GM18861 (cell line): Measurements from ENCODE around the gene VSIG10L2.

Experiments
- ATAC-seq: cut with Tn5 transposase; IDR thresholded peaks from one replicate; pipeline ENCODE4 v1.9.1; 2021; ENCODE audit not compliant: unreplicated experiment

Gene VSIG10L2

DNA sequence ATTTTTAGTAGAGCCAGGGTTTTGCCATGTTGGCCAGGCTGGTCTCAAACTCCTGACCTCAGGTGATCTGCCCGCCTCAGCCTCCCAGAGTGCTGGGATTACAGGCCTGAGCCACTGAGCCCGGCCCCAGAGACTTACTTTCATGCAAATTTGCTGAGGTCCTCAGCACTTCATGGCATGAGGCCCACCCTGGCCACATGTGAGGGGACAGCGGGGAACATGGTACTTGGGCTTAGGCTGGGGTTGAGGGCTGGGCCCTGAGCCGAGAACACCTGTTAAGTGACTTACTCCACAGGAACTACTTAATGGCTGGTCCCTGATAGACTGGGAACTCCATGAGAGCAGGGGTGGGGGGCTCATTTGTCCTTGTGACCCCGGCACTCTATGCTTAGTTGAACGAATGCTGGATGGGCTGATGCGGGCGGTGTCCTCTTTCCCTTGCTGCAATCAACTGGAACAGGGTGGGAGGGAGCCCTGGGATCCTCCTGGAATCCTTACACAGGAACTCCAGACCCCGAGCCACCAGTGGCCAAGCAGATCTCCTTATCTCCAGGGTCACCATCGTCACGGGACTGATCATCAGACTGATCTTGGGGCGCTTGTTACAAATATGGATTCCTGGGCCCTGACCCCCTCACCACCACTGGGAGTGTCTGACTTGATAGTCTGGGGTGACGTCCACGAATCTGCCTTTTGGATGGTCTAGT, 1.0 kb downstream of the VSIG10L2 start:
- ATAC-seq, result no peak

DNA sequence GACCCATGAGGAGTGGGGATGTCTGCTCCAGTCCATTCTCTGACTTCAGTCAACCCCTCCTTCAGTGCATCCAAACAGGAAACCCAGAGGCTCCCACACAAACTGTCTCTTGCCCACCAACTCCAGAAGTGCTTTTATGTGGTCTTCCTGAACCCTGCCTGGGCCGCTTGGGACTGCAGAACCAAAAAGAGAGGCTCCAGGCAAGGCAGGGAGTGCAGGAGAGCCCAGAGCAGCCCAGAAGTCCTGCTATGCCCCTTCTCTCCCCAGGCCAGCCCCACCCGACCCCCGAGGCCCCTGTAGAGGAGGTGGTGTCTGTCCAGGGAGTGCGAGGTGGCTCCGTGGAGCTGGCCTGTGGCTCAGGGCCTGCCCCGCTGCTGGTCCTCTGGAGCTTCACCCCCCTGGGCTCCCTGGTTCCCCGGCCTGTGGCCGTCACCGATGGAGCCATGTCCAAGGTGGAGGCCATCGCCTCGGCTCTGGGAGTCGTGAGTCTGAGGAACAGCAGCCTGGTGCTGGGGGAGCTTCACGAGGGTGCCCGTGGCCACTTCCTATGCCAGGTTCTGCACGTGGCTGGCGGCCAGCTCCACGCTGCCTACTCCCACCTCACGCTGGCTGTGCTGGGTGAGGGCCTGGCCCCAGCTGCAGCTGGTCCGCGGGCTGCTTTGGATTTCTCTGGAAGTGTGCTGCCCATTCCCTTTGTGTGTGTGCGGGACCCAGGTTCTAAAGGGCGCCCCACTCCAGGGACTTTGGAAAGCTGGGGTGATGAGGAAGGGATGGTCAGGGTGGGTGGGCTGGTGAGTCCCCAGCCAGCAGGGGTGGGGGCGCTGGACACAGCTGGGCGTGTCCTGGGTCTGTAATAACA, 1.8 kb downstream of the VSIG10L2 start:
- no peak for ATAC-seq

- no peak for ATAC-seq
Measured at GRCh38 chr11:125948278-125949051, 2.6 kb downstream of the VSIG10L2 start.

GRCh38 chr11:125949271-125950177, 3.7 kb downstream of the VSIG10L2 start:
- ATAC-seq, result no peak

DNA sequence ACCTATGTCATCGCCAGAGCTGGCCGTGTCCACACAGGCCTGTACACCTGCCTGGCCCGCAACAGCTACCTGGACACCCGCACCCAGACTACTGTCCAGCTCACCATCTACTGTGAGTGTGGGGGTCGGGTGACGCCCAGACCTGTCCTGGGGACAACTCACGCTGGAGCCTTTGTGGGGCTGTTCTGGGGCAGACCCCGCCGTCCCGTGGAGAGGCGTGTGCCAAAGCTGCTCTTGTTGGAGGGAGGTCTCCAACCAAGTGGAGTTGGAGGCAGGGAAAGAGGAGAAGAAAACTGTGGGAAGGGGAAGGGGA, 4.3 kb downstream of the VSIG10L2 start:
- no peak for ATAC-seq

- ATAC-seq, result no peak
Measured at GRCh38 chr11:125950696-125951651, 5.1 kb downstream of the VSIG10L2 start.

DNA sequence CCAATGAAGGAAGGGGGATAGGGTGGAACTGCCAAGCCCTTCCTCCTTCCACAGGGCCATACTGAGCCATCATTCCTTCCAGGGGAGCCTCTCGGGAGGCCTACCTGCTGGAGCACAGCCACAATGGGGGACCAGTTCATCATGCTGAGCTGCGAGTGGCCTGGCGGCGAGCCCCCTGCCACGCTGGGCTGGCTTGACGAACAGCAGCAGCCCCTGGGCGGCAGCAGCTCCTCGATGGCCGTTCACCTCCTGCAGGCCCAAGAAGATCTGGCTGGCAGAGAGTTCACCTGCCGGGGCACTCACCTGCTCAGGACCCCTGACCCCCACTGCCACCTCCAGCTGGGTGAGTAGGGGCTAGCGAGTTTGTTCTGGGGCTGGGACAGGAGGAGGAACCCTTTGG, 5.9 kb downstream of the VSIG10L2 start:
- ATAC-seq, result no peak

DNA sequence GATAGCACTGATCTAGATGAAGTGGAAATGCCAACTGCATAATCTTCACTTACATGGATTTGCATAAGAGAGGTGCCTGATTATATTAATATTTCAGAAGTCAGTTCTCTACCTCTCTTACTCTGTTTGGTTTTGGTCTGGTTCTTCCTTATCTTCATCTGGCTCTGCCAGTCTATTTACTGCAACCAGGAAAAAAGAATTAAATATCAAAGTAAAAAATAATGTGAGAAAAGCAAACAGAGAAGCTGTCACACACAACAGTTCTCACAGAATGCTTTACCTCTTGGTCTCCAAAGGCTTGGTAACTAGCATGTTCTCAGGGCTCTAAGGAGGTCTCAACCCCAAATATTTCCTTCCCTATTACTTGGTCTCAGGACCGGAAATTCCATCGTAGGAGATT, 6.7 kb downstream of the VSIG10L2 start:
- no peak for ATAC-seq

DNA sequence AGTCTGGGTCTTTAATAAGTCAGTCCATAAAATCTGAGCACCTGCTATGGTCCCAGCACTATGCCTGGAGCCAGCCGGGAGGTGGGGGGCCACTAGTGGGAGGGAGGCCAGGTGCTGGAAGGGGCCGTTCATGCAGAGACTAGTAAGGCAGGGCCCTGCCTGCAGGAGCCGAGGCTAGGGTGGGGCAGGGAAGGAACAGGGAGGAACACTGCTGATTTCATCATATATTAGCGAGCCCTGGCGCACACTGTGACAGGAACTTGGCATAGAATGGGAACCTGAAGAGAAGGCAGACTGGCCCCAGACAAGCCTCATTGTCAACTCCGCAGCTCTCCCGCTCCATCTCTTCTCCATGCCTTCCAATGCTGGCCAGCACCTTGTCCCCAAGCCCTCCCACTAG, 7.1 kb downstream of the VSIG10L2 start:
- ATAC-seq, result no peak

DNA sequence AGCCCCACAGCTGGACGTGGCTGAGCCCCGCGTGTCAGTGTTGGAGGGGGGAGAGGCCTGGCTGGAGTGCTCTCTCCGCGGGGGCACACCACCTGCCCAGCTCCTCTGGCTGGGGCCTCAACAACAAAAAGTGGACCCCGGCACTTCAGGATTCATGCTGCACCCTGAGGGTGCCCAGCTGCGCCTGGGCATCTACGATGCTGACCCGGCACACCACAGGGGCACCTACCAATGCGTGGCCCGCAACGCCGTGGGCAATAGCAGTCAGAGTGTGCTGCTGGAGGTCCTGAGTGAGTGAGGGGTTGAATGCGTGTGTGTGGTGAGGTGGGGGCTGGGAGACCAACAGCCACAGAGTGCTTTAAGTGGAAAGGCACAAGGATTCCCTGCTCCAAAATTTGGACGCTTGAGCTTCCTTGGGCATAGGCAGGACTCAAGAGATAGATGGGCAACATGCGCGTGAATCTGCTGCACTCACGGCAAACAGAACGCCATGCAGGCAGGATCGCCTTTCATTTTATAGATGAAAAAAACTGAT, 7.6 kb downstream of the VSIG10L2 start:
- no peak for ATAC-seq

DNA sequence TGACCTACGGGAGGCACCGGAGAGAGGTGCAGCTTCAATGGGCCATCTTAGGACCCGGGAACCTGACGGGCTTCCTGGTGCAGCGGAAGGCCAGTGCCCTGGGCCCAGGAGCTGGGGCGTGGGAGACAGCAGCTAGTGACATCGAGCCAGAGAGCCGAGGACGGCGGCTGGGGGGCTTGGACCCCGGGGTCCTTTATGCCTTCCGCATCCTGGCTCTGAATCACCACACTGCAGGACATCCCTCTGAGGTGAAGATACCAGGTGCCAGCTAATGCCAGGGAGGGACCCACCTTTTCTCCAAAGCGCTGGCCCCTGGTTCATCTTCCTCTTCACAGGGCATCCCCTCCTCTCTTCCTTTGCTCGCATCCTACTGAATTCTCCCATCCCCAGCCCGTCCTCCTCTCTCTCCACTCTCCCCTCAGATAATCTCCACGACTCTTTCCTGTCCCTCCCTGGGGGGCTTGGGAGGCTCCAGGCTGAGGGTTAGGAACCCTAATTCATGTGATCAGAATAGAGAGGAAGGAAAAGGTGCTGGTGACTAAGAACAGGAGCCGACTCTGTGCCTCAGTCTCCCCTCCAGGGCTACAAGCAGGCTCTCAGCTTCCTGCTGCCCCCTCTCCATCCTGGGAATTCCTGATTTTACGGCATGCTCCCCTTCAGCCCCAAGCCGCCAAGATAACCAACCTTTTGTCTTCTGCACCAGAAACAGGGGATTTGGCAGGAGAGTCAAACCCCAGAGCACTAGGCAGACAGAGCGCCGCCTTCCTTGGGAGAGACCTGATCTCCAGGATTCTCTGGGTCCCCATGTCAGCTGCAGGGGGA, 8.5 kb downstream of the VSIG10L2 start:
- ATAC-seq, result no peak

DNA sequence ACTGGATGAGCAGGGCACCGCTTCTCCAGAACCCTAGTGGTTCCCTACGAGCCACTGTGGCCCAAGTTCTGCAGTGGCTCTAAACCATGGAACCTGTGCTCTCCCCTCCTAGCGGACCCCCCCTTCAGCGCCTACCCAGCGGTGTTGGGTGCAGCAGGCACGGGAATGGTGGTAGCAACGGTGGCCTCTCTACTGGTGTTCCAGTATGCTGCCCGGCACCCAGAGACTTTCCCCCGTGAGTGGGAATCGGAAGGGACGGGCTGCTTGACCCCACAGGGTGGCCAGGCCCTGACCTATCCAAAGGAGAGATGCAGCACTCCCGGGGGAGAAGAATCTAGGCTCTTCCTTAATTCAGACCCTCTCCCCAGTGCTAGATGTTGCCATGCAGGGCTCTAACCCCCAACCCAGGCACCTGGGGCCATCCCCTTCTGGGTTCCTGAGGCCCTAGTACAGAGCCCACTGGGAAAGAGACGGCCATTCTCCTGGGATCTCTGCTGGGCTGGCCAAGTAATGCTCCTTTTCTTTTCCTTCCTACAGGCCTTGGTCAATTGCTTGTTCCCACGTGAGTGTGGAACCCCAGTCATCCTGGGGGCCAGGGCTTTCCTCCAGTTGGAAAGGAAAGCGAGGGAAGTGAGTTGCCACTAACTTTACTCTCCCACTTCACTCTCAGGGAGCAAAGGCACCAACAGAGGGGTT, 9.2 kb downstream of the VSIG10L2 start:
- ATAC-seq, result no peak

GRCh38 chr11:125955856-125956255, 10.0 kb downstream of the VSIG10L2 start:
- no peak for ATAC-seq

GRCh38 chr11:125956391-125957134, 10.7 kb downstream of the VSIG10L2 start:
- no peak for ATAC-seq

- no peak for ATAC-seq
Measured at GRCh38 chr11:125957618-125958332, 11.9 kb downstream of the VSIG10L2 start.

- no peak for ATAC-seq
Measured at GRCh38 chr11:125958872-125959400, 13.1 kb downstream of the VSIG10L2 start.
